ENCODE measurements around the gene DTX1.

Gene DTX1

DNA sequence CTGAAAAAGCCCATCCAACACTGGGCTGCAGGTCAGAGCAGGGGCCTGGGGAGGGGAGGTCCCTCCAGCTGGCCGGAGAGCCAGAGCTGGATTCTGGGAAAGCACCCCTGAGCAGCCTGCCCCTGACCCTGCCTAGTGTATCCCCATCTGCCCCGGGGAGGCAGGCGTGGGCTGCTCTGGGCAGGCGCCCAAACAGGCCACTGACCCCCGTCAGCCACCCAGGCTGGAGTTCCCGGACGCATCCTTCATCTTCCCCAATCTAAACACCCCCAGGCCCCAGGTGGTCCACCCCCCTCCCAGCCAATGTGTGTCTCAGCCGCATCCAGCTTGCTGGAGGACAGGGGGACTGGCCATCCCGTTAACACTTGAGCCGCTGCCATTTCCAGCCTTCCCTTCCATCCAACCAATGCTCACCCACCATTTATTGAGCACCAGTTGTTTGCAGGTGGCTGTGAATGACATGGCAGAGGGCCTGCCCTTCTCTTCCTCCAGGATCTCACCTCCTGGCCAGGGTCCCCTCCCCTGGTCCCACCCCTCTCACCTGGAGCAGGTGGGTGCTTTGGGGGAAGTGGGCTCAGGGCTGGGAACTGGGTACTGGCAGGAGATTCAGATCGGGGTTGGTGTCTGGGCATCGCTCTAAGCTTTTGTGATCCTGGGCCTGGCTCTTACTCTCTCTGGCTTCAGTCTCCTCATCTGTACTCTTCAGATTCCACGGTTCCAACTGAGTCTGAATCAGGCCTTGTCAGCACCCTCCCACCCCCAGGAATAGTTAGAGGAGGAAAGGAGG is 743 bp upstream of the DTX1 start:
- no peak for DNase-seq (ENCODE audit: low read depth in 2 of 2)

DNA sequence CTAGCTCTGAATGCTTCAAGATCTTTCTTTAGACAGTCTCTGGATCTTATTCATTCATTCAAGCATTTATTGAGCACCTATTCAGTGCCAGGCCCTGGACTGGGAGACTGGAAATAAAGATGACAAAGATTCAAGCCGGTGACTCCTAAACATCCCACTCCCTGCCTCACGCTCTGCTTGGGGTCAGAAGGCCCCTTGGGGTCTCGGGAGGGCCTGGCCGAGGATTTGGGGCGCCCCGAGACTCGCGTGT is 224 bp upstream of the DTX1 start:
- no peak for DNase-seq (ENCODE audit: low read depth in 2 of 2)

- DNase-seq (ENCODE audit: low read depth in 2 of 2): no peak
Measured at GRCh38 chr12:113057565-113058485, 1.3 kb downstream of the DTX1 start.

GRCh38 chr12:113058553-113058952 is 2.0 kb downstream of the DTX1 start:
- no peak for DNase-seq (ENCODE audit: low read depth in 2 of 2)

DNA sequence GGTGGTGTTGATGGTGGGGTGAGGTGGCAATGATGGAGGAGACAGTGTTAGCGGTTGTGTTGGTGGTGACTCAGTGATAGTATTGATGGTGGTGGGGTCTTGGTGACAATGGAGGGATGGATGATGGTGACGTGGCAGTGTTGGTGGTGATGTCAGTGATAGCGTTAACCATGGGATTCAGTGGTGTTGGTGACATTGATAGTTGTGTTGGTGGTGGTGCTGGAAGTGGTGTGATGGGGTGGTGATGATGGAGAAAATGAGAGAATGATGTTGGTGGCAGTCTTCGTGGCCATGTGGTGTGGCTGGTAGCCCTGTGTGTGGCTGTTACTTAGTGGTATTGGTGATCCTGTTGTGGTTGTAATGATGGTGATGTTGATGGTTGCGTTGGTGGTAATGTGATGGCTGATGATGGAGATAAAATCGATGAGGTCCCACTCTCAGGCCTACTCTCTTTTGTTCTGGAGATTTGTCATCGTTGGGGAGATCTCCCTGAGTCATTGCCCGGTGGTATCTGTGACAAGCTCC is 2.6 kb downstream of the DTX1 start:
- no peak for DNase-seq (ENCODE audit: low read depth in 2 of 2)

- no peak for DNase-seq (ENCODE audit: low read depth in 2 of 2)
Measured at GRCh38 chr12:113060336-113060960, 3.9 kb downstream of the DTX1 start.

GRCh38 chr12:113061061-113061694 is 4.6 kb downstream of the DTX1 start:
- DNase-seq (ENCODE audit: low read depth in 2 of 2): no peak

DNA sequence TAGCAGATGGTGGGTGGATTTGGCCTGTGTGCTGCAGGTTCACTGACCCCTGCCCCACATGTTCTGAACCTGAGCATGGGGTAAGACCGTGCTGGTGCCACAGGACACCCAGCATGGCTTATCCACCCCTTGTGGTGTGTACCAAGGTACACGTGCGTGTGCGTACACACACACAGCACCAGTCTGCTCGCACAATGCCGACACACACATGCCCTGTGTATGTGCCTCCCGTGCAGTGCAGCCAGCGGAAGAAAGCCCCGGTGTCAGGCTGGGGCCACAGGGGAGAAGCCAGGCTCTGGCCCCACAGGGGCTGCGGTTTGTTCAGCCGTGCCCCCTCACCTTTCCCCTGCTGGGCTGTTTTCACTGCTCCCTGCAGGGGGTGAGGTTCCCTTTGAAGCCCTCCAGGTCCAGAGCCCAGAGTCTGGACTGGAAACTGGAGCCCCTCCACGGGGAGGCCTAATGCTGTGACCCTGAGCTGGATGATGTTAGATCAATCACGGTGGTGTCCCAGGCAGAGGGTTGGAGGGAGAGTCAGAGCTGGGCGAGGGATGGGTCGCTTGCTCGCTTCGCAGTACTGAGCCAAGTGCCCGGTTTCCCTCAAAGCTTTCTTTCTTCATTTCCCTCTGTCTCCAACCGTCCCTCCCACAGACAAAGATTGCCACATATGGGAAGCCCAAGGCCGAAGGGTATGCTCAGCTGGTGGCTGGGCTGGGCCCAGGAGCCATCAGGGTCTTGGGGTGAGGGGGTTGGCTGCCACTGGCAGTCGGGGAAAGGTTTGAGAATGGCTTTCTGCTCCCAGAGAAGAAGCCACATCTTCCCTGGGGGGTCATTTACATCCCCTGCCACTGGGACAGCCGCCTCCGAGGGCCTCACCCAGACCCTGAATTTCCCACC is 6.2 kb downstream of the DTX1 start:
- DNase-seq (ENCODE audit: low read depth in 2 of 2): no peak

DNA sequence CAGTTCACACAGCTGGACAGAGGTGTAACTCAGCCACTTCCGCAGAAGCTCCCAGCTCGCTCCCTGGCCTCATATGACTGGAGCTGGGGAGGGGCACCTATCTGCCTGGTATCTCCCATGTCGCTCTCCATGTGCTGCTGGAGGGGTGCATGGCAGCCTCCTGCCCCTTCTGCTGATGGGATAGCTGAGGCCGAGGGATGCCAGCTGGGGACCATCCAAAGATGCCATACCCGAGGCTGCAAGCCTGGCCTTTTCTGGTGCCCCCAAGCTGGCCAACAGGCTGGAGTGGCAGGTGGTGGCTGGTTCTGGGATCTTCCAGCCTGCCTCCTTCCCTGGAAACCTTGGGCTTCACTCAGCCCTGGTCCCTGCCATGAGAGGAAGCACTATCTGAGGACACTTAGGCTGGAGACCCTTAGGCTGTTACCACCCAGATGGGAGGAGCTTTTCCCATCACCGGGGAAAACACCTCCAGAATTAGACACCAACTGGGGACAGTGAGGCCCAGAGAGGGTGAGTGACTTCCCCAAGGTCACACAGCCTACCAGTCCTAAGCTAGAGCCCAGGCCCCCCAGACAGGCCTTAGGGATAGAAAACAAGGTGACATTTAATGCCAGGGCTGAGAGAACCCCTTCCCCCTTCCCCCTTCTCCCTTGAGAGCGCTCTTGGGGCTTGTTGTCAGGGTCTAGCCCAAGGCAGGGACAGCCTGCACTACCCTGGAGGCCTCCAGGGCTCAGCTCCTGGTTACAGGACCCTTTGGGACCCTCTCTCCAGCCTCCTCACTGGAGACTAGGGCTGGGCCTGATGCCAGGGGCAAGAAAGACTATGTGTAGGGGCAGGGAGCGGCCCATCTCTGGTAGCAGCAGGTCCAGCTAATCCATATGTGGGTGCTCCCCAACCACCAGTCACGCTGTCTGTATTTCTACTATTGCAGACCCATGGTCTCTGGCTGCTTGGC is 7.1 kb downstream of the DTX1 start:
- DNase-seq (ENCODE audit: low read depth in 2 of 2): no peak

- no peak for DNase-seq (ENCODE audit: low read depth in 2 of 2)
Measured at GRCh38 chr12:113064395-113065125, 8.0 kb downstream of the DTX1 start.

DNA sequence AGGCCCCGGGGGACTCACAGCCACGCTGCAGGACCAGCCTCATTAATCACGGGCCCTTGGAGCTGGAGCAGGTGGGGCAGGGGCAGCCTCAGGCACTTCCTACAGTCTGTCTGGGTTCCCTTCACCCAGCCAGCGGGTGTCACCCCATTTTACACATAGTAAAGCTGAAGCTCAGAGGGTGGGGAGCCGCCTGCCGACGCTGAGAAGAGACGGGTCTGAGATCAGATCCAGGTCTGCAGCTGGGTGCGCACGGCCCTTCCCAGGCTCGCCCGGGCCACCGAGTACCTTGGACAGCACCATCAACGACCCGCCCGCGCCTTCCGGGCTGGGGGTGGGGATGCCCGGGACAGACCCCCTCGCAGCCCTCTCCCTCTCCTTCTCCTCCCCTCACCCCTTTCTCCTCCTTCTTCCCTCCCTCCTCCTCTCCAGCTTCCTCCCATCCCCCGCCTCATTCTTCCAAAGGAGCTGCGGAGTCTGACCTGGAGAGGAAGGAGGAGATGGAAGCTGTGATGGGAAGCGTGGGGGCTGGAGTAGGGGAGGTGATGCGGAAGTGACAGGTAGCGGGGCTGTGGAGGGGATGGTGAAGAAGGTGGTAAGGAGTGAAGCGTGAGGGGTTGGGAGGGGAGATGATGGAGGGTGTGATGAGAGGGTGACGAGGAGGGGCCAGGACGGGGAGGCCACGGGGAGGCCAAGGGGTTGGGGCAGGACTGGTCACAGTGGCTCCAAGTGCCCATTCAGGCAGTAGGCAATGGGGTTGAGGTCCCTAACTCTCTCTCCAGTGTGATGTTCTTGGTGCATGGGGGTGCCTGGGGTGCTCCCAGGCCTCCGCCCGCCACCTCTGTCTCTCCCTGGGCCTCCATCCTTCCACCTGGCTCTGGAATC is 8.8 kb downstream of the DTX1 start:
- DNase-seq (ENCODE audit: low read depth in 2 of 2): no peak

DNA sequence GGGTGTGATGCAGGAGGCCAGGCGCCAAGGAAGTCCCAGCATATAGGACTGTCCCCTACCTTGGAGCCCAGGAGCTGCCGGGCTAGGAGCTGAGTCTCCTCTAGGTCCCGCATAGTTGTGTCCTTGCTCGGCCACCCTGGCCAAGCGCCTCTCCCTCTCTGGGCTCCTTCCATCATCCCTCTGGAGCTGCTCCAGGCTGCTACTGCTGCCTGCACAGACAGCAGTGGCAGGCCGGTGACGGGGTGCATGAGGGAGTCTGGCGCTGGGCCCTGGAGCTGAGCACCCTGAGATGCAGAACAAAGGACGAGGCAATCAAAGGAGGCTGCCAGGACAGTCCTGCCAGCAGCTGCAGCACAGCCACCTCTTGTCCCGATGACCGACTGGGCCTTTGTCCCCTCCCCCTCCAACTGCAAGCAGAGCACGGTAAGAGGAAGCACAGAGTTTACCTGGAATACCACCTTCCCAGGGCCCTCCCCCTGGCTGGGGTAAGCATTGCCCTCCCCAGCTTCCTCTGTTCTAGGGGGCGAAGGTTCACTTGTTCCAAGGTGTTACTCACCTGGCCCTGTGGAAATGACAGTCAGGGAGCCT is 10.4 kb downstream of the DTX1 start:
- no peak for DNase-seq (ENCODE audit: low read depth in 2 of 2)

DNA sequence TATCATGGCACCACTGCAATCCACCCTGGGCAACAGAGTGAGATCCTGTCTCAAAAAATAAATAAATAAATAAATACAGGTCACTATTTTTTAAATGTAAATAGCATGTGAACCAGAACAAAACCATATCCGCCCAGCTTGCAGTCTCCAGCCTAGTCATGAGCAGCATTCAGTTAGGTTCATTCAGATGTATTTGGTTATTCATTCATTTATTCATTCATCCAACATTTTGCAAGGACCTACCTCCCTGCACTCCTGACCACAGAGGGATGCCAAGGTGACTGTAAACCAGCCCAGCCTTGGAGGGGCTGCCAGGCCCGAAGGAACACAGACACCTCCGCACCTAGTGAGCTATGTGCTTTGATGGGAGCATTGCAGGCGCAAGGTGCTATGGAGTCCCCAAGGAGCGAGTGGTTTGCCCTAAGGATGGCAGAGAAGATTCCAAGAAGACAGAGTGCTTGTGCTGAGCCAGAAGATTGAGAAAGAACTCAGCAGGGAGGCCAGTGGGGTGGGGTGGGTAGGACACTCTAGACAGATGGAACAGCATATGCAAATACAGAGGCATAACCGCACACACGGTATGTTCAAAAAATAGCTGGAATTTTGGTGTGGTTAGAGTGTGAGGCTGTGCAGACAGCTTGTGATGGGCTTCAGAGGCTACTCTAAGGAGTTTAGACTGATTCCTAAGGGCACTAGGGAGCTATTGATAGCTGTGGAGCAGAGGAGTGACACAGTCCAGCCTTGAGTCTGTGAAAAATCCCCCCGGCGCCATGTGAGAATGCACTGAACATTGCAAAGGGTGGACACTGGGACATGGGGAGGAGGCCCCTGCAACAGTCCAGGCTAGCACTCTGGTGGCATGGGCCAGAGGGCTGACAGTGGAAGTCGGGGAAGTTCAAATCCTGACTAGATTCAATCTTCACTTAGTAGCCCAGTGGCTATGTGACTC is 11.7 kb downstream of the DTX1 start:
- no peak for DNase-seq (ENCODE audit: low read depth in 2 of 2)

DNA sequence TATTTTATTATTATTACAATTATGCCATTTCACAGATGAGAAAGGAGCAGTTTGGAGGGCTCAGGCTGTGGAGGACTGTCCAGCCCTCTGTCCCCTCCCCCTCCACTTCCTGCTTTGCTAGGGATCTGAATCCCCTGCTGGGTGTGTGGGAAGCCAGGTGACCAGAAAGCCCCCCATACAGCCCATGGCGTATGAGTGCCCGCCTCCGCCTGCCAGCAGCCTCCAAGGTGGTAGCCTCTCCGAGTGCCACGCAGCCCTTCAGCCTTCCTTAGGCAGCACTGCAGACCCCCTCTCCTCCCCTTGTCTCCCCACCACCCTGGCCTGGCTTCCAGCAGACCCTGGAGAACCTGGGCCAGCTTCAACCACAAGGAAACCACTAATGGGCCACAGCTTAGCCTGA is 12.6 kb downstream of the DTX1 start:
- no peak for DNase-seq (ENCODE audit: low read depth in 2 of 2)

DNA sequence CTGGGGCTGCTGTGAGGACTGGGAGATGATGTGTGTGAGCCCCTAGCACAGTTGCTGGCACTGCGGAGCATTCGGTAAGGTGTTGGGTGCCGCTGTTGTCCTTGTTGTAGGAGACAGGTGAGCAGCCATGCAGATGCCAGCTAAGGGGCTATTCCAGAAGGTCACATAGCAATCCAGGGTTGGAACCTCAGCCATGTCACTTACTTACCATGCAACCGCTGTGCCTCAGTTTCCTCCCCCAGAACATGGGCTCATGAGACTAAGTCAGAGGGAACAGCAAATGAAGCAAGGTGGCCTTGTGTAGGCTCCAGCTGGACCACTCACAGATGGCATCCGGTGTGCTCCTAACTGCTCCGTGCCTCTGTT is 13.2 kb downstream of the DTX1 start:
- DNase-seq (ENCODE audit: low read depth in 2 of 2): no peak

GRCh38 chr12:113070117-113070906 is 13.8 kb downstream of the DTX1 start:
- no peak for DNase-seq (ENCODE audit: low read depth in 2 of 2)

Data from stimulated activated CD4-positive, alpha-beta T cell treated with anti-CD3 and anti-CD28 coated beads, Interleukin-1b, Interleukin-23, amount 100 ng/mL, for 4 hours (primary cell).